GM20000 (cell line): ENCODE data around the gene USP22.

ENCODE experiments used
- DNase-seq: peaks from one replicate; pipeline ENCODE4 v3.0.0; 2012; ENCODE audit warnings: low spot score
- CTCF ChIP-seq: IDR thresholded peaks from 2 replicates; pipeline ENCODE4 v1.5.1; 2012; ENCODE audit warnings: mild to moderate bottlenecking, control low read depth; ENCODE audit errors: extremely low read depth, missing control alignments

The USP22 gene

GRCh38 chr17:21044971-21045370, 2.2 kb upstream of the USP22 start:
- DNase-seq = no peak
- TF ChIP-seq CTCF = no peak

GRCh38 chr17:21043296-21044232, 753 bp upstream of the USP22 start:
- no peak for DNase-seq
- TF ChIP-seq CTCF = peak; percentile 81

- peak; percentile 82 for DNase-seq
- TF ChIP-seq CTCF = no peak
These were observed 912 bp downstream of the USP22 start for GRCh38 chr17:21041741-21042457.

GRCh38 chr17:21039839-21040575, 2.8 kb downstream of the USP22 start:
- TF ChIP-seq CTCF = peak; percentile 7
- no peak for DNase-seq

- TF ChIP-seq CTCF = no peak
- no peak for DNase-seq
These were observed 5.6 kb downstream of the USP22 start for GRCh38 chr17:21037117-21037803.

GRCh38 chr17:21036361-21036881, 6.4 kb downstream of the USP22 start:
- no peak for TF ChIP-seq CTCF
- DNase-seq = no peak
